K562 (cell line): Measurements from ENCODE around the gene RPL36AL. TPM values are rescaled to one million over a fixed set of nuclear protein-coding genes. Genes with fewer than 3 reads are reported as not detected.

ENCODE experiments used
- REST ChIP-seq, 2 experiments: fragments of 450-650 bp; formaldehyde crosslinking in 1 of 2; IDR thresholded peaks; 2 replicates each; pipeline versions ENCODE4 v1.4.0 to v1.6.1; 2014 to 2020; ENCODE audit warnings: mild to moderate bottlenecking in 2 of 2, borderline replicate concordance in 1 of 2, low read depth in 1 of 2
- TAF1 ChIP-seq: IDR thresholded peaks from 2 replicates; pipeline ENCODE4 v1.6.1; 2011; ENCODE audit warnings: mild to moderate bottlenecking, low read length, moderate library complexity; ENCODE audit not compliant: insufficient read depth, control insufficient read depth, severe bottlenecking; ENCODE audit errors: extremely low read depth
- ZEB2 ChIP-seq: fragments of 450-650 bp; IDR thresholded peaks from 2 replicates; pipeline ENCODE4 v1.6.1; 2016
- ZKSCAN8 ChIP-seq: fragments of 200-800 bp; sonication (Bioruptor generic); IDR thresholded peaks from 2 replicates; pipeline ENCODE4 v1.6.1; 2016; ENCODE audit warnings: missing genetic modification characterization, missing compliant biosample characterization
- ZNF592 ChIP-seq: fragments of 450-650 bp; IDR thresholded peaks from 2 replicates; pipeline ENCODE4 v1.6.1; 2017; ENCODE audit warnings: antibody characterized with exemption, mild to moderate bottlenecking
- polyA plus RNA-seq, 8 experiments: library from polyadenylated mRNA; depleted of rRNA in 4 of 8; stranded (reverse) in 5 of 8; unstranded in 3 of 8; fragments of >200 nt; fragmentation: Nextera tagmentation in 2 of 8; fragmentation: Illumina TruSeq in 1 of 8; extraction: Ambion mirVana in 2 of 8; extraction: Trizol in 1 of 8; gene quantifications; 2 replicates each; pipeline versions ENCODE4 v1.2.1 to v1.2.3, GENCODE V29; 2011 to 2014; ENCODE audit warnings: inconsistent platforms in 1 of 8, missing spikeins in 1 of 8
- total RNA-seq, 7 experiments: library from RNA; depleted of rRNA in 6 of 7; stranded (reverse); fragments of >200 nt in 6 of 7; fragmentation: Illumina TruSeq in 2 of 7; extraction: Trizol in 2 of 7; gene quantifications; 2 replicates each; pipeline versions ENCODE4 v1.2.1 to v1.2.3, GENCODE V29; 2011 to 2021; ENCODE audit warnings: low replicate concordance in 1 of 7
- TF ChIP-seq, protein P1 (sequence below), 2 experiments: fragments of 150-350 bp in 1 of 2; IDR thresholded peaks; 2 replicates each; pipeline ENCODE4 v1.6.1; 2012 to 2016; ENCODE audit warnings: low read depth in 2 of 2, low read length in 2 of 2, mild to moderate bottlenecking in 1 of 2, moderate library complexity in 1 of 2

RPL36AL gene
- total and polyA plus RNA-seq, 9 of the 15 experiments (the other 6 are each of a cell fraction or from before 2014, with no cell fraction given) = 146 to 674 (median 360) TPM

- TF ChIP-seq ZNF592 (0 out of 2 replicates have a peak, but pooled peaks have one; percentile 17), ZKSCAN8 (CRISPR knock-in tag) (0 out of 2 replicates have a peak, but pooled peaks have one; percentile 36), REST (IDR thresholded peaks at IDR 0.05; ENCODE audit: borderline replicate concordance) (peak; percentile 29; the same call in 1 of the 2 replicates), REST (CRISPR knock-in tag; IDR thresholded peaks at IDR 0.05; ENCODE audit: low read depth) (no peak), ZEB2 (peak; percentile 74; the same call in 1 of the 2 replicates), TAF1 (no peak)
- TF ChIP-seq, protein P1, sequence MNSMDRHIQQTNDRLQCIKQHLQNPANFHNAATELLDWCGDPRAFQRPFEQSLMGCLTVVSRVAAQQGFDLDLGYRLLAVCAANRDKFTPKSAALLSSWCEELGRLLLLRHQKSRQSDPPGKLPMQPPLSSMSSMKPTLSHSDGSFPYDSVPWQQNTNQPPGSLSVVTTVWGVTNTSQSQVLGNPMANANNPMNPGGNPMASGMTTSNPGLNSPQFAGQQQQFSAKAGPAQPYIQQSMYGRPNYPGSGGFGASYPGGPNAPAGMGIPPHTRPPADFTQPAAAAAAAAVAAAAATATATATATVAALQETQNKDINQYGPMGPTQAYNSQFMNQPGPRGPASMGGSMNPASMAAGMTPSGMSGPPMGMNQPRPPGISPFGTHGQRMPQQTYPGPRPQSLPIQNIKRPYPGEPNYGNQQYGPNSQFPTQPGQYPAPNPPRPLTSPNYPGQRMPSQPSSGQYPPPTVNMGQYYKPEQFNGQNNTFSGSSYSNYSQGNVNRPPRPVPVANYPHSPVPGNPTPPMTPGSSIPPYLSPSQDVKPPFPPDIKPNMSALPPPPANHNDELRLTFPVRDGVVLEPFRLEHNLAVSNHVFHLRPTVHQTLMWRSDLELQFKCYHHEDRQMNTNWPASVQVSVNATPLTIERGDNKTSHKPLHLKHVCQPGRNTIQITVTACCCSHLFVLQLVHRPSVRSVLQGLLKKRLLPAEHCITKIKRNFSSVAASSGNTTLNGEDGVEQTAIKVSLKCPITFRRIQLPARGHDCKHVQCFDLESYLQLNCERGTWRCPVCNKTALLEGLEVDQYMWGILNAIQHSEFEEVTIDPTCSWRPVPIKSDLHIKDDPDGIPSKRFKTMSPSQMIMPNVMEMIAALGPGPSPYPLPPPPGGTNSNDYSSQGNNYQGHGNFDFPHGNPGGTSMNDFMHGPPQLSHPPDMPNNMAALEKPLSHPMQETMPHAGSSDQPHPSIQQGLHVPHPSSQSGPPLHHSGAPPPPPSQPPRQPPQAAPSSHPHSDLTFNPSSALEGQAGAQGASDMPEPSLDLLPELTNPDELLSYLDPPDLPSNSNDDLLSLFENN (IDR thresholded peaks at IDR 0.05; ENCODE audit: low read depth in 2 of 2, low read length in 2 of 2) = no peak
Measured at GRCh38 chr14:49586673-49587460, 33.6 kb downstream of the RPL36AL start (continued).
